ENCODE measurements around the gene SPIB.

The SPIB gene

DNA sequence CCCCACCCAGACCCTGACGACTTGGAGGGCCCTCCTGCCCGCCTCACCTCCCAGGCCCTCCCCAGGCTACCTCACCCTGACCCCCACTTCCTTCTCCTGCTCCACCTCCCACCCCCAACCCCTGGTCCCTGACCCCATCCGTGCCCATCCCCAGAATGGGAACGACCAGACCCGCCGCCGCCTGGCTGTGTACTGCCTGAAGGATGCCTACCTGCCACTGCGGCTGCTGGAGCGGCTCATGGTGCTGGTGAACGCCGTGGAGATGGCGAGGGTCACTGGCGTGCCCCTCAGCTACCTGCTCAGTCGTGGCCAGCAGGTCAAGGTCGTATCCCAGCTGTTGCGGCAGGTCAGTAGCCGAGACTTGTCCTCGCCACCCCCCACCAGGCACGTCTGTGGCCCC, 11.9 kb upstream of the SPIB start:
- TF ChIP-seq GATA2 (IDR thresholded peaks at IDR 0.05; ENCODE audit: low read depth, low read length), result no peak
- TF ChIP-seq GATA3 (IDR thresholded peaks at IDR 0.05; ENCODE audit: low read depth, low read length), result no peak

GRCh38 chr19:50409347-50409746, 9.4 kb upstream of the SPIB start:
- TF ChIP-seq GATA3 (IDR thresholded peaks at IDR 0.05; ENCODE audit: low read depth, low read length) (no peak), GATA2 (IDR thresholded peaks at IDR 0.05; ENCODE audit: low read depth, low read length) (no peak)

GRCh38 chr19:50410109-50410508, 8.6 kb upstream of the SPIB start:
- TF ChIP-seq GATA2 (IDR thresholded peaks at IDR 0.05; ENCODE audit: low read depth, low read length), result no peak
- no peak for TF ChIP-seq GATA3 (IDR thresholded peaks at IDR 0.05; ENCODE audit: low read depth, low read length)

DNA sequence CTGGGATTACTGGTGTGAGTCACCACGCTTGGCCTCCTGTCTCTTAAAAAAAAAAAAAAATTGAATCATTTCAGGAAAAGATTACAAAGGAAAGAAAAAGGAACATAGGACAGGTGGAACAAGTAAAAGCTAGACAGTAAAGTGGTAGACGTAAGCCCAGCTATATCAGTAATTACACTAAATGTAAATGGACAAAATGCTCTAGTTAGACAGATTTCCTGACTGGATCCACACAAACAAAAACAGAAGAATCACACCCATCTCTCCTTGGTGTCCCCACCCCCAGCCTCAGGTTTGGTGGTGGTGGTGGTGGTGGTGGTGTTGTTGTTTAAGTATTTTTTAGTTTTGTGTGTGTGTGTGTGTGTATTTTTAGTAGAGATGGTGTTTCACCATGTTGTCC, 6.3 kb upstream of the SPIB start:
- TF ChIP-seq GATA3 (IDR thresholded peaks at IDR 0.05; ENCODE audit: low read depth, low read length), result no peak
- TF ChIP-seq GATA2 (IDR thresholded peaks at IDR 0.05; ENCODE audit: low read depth, low read length), result no peak

DNA sequence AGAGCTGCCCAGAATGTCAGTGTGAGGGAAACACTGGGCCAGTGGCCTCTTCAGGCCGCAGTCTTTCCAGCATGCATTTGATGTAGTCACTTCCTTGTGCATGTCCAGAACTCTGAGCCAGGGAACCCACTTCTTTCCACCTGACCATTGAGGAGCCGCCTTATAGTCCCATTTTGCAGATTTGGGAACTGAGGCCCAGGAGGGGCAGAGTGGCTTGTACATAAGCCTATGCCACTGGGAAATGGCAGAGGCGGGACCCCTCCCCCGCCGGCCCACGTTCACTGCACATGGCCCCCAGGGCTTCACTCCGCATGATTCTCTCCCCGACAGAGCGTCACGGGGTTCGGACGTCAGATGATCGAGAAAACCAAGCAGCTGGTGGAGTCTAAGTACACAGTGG, 5.6 kb upstream of the SPIB start:
- TF ChIP-seq GATA3 (IDR thresholded peaks at IDR 0.05; ENCODE audit: low read depth, low read length), result no peak
- no peak for TF ChIP-seq GATA2 (IDR thresholded peaks at IDR 0.05; ENCODE audit: low read depth, low read length)

- TF ChIP-seq GATA2 (IDR thresholded peaks at IDR 0.05; ENCODE audit: low read depth, low read length) (no peak), GATA3 (IDR thresholded peaks at IDR 0.05; ENCODE audit: low read depth, low read length) (no peak)
Observed at GRCh38 chr19:50413531-50413930, 5.2 kb upstream of the SPIB start.

DNA sequence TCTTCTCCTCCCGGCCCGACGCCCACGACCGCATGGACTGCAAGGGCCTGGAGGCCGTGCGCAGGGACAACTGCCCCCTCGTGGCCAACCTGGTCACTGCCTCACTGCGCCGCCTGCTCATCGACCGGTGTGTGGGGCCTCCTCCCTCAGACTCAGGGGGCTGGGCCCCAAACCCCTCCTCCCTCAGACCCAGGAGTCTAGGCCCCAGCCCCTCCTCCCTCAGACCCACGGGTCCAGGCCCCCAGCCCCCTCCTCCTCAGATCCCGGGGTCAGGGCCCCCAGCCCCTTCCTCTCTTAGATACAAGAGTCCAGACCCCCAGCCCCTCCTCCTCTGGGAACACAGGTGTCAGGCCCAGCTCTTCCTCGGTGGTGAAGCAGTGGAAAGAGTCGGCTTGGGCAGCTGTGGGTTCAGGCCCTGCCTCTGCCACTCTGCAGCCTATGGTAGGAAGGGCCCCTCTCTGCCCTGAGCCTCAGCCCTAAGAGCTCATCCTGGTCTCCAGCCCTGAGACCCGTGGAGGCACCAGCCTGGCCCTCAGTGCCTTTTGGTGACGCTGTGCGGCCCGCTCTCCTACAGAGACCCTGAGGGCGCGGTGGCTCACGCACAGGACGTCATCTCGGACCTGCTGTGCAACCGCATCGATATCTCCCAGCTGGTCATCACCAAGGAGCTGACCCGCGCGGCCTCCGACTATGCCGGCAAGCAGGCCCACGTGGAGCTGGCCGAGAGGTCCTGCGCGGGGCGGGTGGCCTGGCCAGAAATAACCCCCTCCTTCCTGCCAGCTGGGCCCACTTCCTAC, 3.7 kb upstream of the SPIB start:
- TF ChIP-seq GATA3 (IDR thresholded peaks at IDR 0.05; ENCODE audit: low read depth, low read length) (no peak), GATA2 (IDR thresholded peaks at IDR 0.05; ENCODE audit: low read depth, low read length) (no peak)

DNA sequence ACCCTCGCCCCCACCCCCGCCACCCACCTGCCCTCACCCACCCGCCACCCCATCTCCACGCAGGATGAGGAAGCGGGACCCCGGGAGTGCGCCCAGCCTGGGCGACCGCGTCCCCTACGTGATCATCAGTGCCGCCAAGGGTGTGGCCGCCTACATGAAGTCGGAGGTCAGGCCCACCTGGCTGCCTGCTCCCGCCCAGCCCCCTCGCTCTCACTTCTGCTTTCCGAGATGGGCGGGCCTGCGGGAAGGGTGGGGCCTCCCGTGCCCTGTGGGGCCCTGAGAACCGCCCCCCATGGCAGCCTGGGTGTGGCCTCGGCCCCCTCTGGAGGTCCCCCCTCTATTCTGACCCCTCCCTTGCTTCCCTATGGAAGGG, 3.1 kb upstream of the SPIB start:
- TF ChIP-seq GATA2 (IDR thresholded peaks at IDR 0.05; ENCODE audit: low read depth, low read length), result no peak
- TF ChIP-seq GATA3 (IDR thresholded peaks at IDR 0.05; ENCODE audit: low read depth, low read length), result no peak

DNA sequence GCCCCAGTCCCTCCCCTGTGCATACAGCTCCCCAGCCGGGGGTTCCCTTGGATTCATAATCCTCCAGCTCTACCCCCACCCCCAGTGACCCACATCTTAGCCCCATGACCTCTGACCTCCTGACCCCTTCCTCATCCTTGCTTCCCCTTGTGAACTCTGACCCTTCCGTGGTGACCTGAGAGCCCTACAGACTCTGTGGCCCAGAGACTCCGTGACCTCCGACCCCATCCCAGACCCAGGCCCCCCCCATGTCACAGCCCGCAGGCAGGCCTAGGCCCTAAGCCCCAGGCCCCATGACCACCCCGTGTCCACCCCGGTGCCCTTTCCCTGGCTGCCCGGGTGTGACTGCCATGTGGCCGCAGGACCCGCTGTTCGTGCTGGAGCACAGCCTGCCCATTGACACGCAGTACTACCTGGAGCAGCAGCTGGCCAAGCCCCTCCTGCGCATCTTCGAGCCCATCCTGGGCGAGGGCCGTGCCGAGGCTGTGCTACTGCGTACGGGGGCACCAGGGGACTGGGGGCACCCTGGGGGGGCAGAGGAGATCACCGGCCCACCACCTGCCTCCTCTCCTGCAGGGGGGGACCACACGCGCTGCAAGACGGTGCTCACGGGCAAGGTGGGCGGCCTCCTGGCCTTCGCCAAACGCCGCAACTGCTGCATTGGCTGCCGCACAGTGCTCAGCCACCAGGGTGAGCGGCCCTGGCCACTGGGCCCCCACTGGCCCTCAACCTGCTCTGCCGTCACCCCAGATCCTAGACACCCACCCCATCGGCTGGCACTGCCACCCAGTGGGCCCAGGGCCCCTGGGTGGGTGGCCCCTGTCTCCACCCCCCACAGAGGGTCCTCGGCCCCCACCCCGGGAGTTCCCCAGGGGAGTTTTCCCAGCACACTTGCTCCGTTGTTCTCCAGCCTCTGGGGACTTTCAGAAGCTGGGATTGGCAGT, 2.4 kb upstream of the SPIB start:
- TF ChIP-seq GATA2 (IDR thresholded peaks at IDR 0.05; ENCODE audit: low read depth, low read length), result no peak
- TF ChIP-seq GATA3 (IDR thresholded peaks at IDR 0.05; ENCODE audit: low read depth, low read length), result no peak

DNA sequence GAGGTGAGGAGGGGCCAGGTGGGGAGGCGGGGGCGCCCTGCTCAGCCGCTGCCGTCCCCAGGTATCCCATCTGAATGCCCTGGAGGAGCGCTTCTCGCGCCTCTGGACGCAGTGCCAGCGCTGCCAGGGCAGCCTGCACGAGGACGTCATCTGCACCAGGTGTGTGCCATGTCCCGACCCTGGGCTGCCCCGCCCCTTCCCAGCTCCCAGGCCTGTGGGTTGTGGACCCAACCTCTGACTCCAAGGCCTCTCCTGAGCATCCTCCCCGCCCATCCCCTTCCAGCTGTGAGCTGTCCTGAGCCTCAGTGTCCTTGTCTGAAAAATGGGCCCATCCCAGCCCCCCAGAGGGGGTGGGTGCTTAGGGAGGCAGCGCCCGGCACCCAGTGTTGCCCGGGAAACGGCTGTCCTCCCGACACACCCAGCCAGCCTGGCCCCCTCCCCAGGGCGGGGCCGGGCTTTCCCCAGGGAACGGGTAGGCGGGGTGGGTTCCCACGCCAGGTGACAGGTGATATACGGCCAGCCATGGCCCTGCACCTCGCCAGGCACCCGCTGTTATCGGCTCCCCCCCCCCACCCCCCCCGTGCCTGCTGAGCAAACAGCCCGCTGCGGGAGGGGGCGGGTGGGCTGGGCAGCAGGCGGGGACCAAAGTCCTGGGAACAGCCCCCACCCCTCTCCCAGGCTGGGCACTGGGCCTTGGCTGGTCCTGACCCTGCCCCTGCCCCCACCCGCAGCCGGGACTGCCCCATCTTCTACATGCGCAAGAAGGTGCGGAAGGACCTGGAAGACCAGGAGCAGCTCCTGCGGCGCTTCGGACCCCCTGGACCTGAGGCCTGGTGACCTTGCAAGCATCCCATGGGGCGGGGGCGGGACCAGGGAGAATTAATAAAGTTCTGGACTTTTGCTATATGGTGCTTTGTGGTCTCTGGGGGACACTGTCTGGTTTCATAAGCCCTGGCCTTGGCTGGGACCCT, 1.3 kb upstream of the SPIB start:
- TF ChIP-seq GATA3 (IDR thresholded peaks at IDR 0.05; ENCODE audit: low read depth, low read length) (no peak), GATA2 (IDR thresholded peaks at IDR 0.05; ENCODE audit: low read depth, low read length) (no peak)

GRCh38 chr19:50419022-50419579, 363 bp downstream of the SPIB start:
- TF ChIP-seq GATA2 (IDR thresholded peaks at IDR 0.05; ENCODE audit: low read depth, low read length), result no peak
- no peak for TF ChIP-seq GATA3 (IDR thresholded peaks at IDR 0.05; ENCODE audit: low read depth, low read length)

DNA sequence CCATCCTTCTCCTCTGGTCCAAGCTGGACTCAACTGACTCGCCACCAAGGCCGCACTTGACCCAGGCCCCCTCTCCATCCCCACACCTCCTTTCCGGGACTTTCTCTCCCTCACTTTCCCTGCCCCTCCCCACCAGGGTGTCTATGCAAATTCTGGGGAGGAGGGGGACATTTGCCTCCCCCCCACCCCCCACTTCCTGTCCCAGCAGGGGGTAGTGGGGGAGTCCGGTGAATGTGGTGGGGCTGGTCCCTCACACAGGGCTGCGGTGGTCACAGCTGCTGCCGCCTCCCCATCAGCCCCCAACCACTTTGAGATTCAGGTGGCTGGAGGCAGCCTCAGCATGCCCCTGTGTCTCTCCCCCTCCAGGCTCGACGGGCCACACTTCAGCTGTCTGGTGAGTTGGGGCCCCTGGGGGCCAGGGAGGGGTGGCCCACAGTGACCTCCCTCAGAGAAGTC, 870 bp downstream of the SPIB start:
- TF ChIP-seq GATA2 (IDR thresholded peaks at IDR 0.05; ENCODE audit: low read depth, low read length) (no peak), GATA3 (IDR thresholded peaks at IDR 0.05; ENCODE audit: low read depth, low read length) (no peak)

- no peak for TF ChIP-seq GATA3 (IDR thresholded peaks at IDR 0.05; ENCODE audit: low read depth, low read length)
- no peak for TF ChIP-seq GATA2 (IDR thresholded peaks at IDR 0.05; ENCODE audit: low read depth, low read length)
Observed at GRCh38 chr19:50420127-50420526, 1.4 kb downstream of the SPIB start.
